Naive thymus-derived CD8-positive, alpha-beta T cell (primary cell): ENCODE data around the gene CC2D1A. TPM values are rescaled to one million over a fixed set of nuclear protein-coding genes. Genes with fewer than 3 reads are reported as not detected.
"Not testable (repeated sequence)": the region's sequence is repeated elsewhere in the genome, so short reads cannot be mapped to it uniquely, and the experiment has no call there.

Experiments
- ATAC-seq, 2 donors: fragments of 150-1000 bp; cut with Tn5 transposase in 1 of 2; sonication (Bioruptor Pico), chemical (Tn5 transposase) in 1 of 2; 1 replicate in 1 of 2; 2 replicates in 1 of 2; pipeline ENCODE4 v1.10.0; 2021; ENCODE audit warnings: mild to moderate bottlenecking in 2 of 2, moderate library complexity in 2 of 2
- POLR2A ChIA-PET: fragments of 350-600 bp; sonication (Branson Sonifier 250); formaldehyde crosslinking; loops from one replicate; lab custom pipeline; 2021; ENCODE audit warnings: antibody characterized with exemption; lab: Charles Lee
- DNase-seq, 10 donors: peaks; one replicate each; pipeline versions ENCODE4 v3.0.0 to v3.0.0-alpha.2; 2020 to 2022
- H3K27ac Mint-ChIP-seq, 10 donors: one replicate each; pipeline ENCODE4 v1.8.0; 2020 to 2022; ENCODE audit warnings: mild to moderate bottlenecking in 10 of 10, mixed read lengths in 10 of 10, moderate library complexity in 4 of 10, inconsistent platforms in 1 of 10
- H3K27me3 Mint-ChIP-seq, 5 donors: one replicate each; pipeline ENCODE4 v1.8.0; 2021 to 2022; ENCODE audit warnings: mixed read lengths in 5 of 5
- H3K36me3 Mint-ChIP-seq, 3 donors: one replicate each; pipeline ENCODE4 v1.8.0; 2020 to 2022; ENCODE audit warnings: mixed read lengths in 3 of 3, mild to moderate bottlenecking in 2 of 3, inconsistent platforms in 1 of 3
- H3K4me1 Mint-ChIP-seq, 4 donors: one replicate each; pipeline ENCODE4 v1.8.0; 2021 to 2022; ENCODE audit warnings: mixed read lengths in 4 of 4
- H3K4me3 Mint-ChIP-seq, 10 donors: one replicate each; pipeline ENCODE4 v1.8.0; 2020 to 2022; ENCODE audit warnings: mild to moderate bottlenecking in 10 of 10, mixed read lengths in 10 of 10, moderate library complexity in 6 of 10, inconsistent platforms in 1 of 10
- H3K9me3 Mint-ChIP-seq, 9 donors: one replicate each; pipeline ENCODE4 v1.8.0; 2020 to 2022; ENCODE audit warnings: mixed read lengths in 9 of 9, mild to moderate bottlenecking in 3 of 9, inconsistent platforms in 1 of 9, moderate library complexity in 1 of 9
- polyA plus RNA-seq, 3 donors: library from polyadenylated mRNA; unstranded; fragments of 300-500 nt; fragmentation: Illumina TruSeq; gene quantifications; one replicate each; pipeline ENCODE4 v1.2.3, GENCODE V29; 2021
- total RNA-seq, 8 experiments: library from RNA in 2 of 8; stranded (reverse) in 2 of 8; gene quantifications; one replicate each; pipeline ENCODE4 v1.2.3 and lab custom pipeline; 2021 to 2026

The CC2D1A gene
- total and polyA plus RNA-seq, 5 experiments from 2014 or later, result 4.3 to 30.7 (median 10.5) TPM

DNA sequence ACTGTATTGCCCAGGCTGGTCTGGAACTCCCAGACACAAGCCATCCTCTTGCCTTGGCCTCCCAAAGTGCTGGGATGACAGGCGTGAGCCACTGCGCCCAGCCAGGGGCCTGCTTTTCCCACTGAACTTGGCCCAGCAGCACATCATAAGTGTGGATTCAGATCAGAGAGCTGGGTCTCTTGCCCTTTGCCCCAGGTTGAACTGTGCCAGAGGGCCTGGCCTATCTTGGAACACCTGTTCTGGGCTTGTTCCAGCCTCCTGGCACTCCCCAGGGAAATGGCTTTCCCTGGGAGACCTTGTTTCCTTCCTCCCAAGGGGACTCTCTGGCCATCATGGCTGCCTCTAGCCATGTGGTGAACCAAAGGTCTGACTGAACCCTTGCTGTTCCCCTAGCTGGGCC is 3.4 kb downstream of the CC2D1A start:
- H3K36me3 Mint-ChIP-seq, result peaks cover 0 to 37% (median 7%) of the 10 kb centered on the region in 3 donors
- POLR2A ChIA-PET, result no interaction called here
- no peak for DNase-seq
- peaks cover 8 to 21% (median 18%) of the 10 kb centered on the region in 4 donors for H3K4me1 Mint-ChIP-seq
- H3K27ac Mint-ChIP-seq, result peak overlapping the region in 1 of 10 donors; percentile 75
- no peak for ATAC-seq
- no peaks in the 10 kb centered on the region for H3K27me3 Mint-ChIP-seq
- H3K9me3 Mint-ChIP-seq, result no peaks in the 10 kb centered on the region
- no peak overlapping the region for H3K4me3 Mint-ChIP-seq

DNA sequence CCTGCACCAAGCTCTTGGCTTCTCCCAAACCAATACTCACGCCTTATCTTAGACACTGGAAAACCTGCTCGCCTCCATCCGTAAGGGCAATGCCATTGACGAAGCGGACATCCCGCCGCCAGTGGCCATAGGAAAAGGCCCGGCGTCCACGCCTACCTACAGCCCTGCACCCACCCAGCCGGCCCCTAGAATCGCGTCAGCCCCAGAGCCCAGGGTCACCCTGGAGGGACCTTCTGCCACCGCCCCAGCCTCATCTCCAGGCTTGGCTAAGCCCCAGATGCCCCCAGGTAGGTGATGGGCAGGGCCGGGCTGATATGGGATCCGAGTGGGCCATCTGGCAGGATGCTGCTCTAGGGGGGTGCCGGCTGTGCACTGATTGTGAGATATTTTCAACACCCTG is 7.4 kb downstream of the CC2D1A start:
- Mint-ChIP-seq H3K9me3 (no peaks in the 10 kb centered on the region), H3K4me3 (no peak overlapping the region), H3K36me3 (peaks cover 0 to 64% (median 10%) of the 10 kb centered on the region in 3 donors), H3K27me3 (no peaks in the 10 kb centered on the region), H3K4me1 (no peaks in the 10 kb centered on the region), H3K27ac (no peak overlapping the region)
- POLR2A ChIA-PET, result no interaction called here
- DNase-seq, result no peak
- ATAC-seq, result no peak

DNA sequence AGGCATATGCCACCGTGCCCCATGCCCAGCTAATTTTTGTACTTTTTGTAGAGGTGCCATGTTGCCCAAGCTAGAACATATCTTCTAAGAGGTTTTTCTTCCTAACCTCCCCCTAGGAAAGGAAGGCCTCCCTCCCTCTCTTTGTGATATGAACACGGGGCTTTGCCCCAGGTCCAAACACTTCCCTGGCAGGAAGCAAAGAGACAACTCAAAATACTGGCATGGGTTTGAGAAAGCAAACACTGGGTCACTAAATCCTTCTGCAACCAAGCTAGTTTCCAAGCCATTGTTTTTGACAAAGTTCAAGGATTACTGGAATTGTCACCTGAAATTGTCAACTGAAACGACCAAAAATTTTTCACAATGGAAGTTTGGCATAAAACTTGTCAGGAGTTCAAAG is 8.8 kb downstream of the CC2D1A start:
- Mint-ChIP-seq H3K27me3 (no peaks in the 10 kb centered on the region), H3K4me1 (no peaks in the 10 kb centered on the region), H3K36me3 (peaks cover 0 to 65% (median 10%) of the 10 kb centered on the region in 3 donors), H3K4me3 (no peak overlapping the region), H3K9me3 (no peaks in the 10 kb centered on the region), H3K27ac (no peak overlapping the region)
- POLR2A ChIA-PET, result no interaction called here
- ATAC-seq, result no peak
- no peak for DNase-seq

DNA sequence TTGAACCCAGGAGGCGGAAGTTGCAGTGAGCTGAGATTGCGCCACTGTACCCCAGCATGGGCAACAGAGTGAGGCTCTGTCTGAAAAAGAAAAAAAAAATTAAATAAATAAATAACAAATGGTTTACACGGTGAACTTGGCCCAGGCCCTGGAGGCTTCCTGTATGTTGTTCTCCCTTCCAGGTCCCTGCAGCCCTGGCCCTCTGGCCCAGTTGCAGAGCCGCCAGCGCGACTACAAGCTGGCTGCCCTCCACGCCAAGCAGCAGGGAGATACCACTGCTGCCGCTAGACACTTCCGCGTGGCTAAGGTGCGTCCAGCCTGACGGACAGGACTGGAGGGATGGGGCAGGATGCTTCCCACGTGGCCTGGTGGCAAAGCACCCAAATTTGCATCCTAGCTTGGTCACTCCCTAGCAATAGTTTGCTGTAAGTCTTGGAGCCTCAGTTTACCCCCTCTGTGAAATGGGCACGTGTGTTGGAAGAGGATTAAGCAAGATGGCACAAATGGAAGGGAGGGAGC is 11.9 kb downstream of the CC2D1A start:
- Mint-ChIP-seq H3K9me3 (peaks cover 0 to 3% (median 0%) of the 10 kb centered on the region in 9 donors), H3K4me3 (no peak overlapping the region), H3K27ac (no peak overlapping the region), H3K36me3 (peaks cover 0 to 63% (median 23%) of the 10 kb centered on the region in 3 donors), H3K4me1 (peaks cover 0 to 4% (median 2%) of the 10 kb centered on the region in 4 donors), H3K27me3 (no peaks in the 10 kb centered on the region)
- ATAC-seq (no peak), DNase-seq (no peak)
- POLR2A ChIA-PET, result no interaction called here

DNA sequence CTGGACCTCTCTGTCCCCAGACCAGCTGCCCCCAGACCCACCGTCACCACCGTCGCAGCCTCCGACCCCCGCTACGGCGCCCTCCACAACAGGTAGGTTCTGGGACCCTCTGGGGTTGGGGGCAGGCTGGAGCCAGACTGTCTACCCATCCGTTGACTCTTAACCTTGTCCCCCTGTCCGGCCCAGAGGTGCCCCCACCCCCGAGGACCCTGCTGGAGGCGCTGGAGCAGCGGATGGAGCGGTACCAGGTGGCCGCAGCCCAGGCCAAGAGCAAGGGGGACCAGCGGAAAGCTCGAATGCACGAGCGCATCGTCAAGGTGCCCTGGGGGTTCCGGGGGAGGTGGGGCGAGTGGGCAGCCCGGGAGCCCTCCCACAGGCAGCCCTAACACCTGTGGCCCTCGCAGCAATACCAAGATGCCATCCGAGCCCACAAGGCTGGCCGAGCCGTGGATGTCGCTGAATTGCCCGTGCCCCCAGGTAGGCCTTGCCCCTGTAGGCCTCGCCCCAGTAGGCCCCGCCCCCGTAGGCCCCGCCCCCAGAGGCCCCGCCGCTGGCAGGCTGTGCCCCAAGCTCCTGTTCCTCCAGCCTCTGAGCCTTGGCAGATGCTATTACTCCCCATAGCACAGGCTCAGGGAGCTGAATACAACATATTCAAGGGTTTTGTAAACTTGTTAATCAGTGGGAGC is 12.9 kb downstream of the CC2D1A start:
- Mint-ChIP-seq H3K4me1 (peaks cover 0 to 4% (median 2%) of the 10 kb centered on the region in 4 donors), H3K36me3 (peaks cover 0 to 63% (median 27%) of the 10 kb centered on the region in 3 donors), H3K27ac (no peak overlapping the region), H3K4me3 (no peak overlapping the region), H3K9me3 (peaks cover 0 to 3% (median 0%) of the 10 kb centered on the region in 9 donors), H3K27me3 (no peaks in the 10 kb centered on the region)
- ATAC-seq (no peak), DNase-seq (no peak)
- POLR2A ChIA-PET, result interaction anchor here (1.1 kb wide), 1 partner anchor 113 kb away, joined by 4 read pairs; the partner anchor contains the start of gene IL27RA

DNA sequence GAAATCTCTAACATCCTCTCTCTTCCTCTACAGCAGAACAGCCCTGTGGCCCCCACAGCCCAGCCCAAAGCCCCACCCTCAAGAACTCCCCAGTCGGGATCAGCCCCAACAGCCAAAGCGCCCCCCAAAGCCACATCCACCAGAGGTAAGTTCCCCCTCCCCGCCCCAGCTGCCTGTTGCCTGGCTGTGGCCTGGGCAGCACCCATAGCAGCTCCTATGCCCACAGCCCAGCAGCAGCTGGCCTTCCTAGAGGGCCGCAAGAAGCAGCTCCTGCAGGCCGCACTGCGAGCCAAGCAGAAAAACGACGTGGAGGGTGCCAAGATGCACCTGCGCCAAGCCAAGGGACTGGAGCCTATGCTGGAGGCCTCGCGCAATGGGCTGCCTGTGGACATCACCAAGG is 14.5 kb downstream of the CC2D1A start:
- peaks cover 0 to 3% (median 0%) of the 10 kb centered on the region in 9 donors for H3K9me3 Mint-ChIP-seq
- no peak overlapping the region for H3K4me3 Mint-ChIP-seq
- H3K27ac Mint-ChIP-seq, result no peak overlapping the region
- H3K36me3 Mint-ChIP-seq, result peaks cover 0 to 61% (median 24%) of the 10 kb centered on the region in 3 donors
- POLR2A ChIA-PET, result interaction anchor here (0.6 to 1.5 kb wide), 2 partner anchors 111 to 123 kb away, joined by 4 to 7 read pairs; partner anchors contain the start of gene IL27RA
- H3K4me1 Mint-ChIP-seq, result peaks cover 0 to 7% (median 2%) of the 10 kb centered on the region in 4 donors
- H3K27me3 Mint-ChIP-seq, result no peaks in the 10 kb centered on the region
- DNase-seq (no peak), ATAC-seq (no peak)

DNA sequence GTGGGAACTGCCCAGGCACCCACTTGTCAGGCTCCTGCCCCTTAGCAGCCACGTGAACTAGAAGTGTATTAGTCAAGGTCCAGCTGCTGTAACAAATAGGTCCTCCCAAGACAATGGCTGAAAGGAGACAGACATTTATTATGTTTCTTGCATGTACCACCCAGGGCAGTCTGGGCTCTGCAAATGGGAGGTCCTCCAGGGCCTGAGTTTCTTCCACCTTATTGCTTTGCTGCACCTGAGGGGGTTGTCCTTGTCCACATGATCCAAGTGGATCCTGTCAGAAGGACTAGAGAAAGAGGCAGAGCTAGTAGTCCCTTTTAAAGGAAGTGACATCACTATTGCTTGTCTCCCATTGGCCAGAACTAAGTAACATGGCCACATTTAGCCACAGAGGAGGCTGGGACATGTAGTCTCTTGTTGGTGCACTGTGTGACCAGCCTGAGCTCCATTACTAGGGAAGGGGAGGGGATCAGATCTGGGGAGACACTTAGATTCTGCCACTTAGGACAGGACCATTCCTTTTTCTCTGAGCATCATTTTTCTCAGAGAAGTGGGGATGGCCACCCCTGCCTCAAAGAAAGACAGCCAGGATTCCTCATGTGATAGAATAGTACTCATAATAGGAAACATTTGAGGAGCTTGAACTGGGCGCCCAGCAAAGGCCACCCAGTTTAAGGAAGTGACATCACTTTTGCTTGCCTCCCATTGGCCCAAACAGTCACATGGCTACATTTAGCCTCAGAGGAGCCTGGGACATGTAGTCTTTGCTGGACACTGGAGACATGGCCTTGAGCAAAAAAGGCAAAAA is 15.1 kb downstream of the CC2D1A start:
- peak in 2 of 10 donors; percentile 16 to 23 for DNase-seq
- H3K27ac Mint-ChIP-seq, result peak overlapping the region in 3 of 10 donors; percentile 8 to 52 (median 24)
- no peak overlapping the region for H3K4me3 Mint-ChIP-seq
- H3K9me3 Mint-ChIP-seq, result peaks cover 0 to 3% (median 0%) of the 10 kb centered on the region in 9 donors
- ATAC-seq, result peak; percentile 72 to 81
- H3K36me3 Mint-ChIP-seq, result peaks cover 0 to 57% (median 24%) of the 10 kb centered on the region in 3 donors
- H3K27me3 Mint-ChIP-seq, result no peaks in the 10 kb centered on the region
- H3K4me1 Mint-ChIP-seq, result peaks cover 0 to 7% (median 2%) of the 10 kb centered on the region in 4 donors
- POLR2A ChIA-PET, result interaction anchor here (0.6 to 1.5 kb wide), 3 partner anchors 31 to 122 kb away, joined by 4 to 7 read pairs (median 4); partner anchors contain the start of genes DCAF15 and IL27RA

DNA sequence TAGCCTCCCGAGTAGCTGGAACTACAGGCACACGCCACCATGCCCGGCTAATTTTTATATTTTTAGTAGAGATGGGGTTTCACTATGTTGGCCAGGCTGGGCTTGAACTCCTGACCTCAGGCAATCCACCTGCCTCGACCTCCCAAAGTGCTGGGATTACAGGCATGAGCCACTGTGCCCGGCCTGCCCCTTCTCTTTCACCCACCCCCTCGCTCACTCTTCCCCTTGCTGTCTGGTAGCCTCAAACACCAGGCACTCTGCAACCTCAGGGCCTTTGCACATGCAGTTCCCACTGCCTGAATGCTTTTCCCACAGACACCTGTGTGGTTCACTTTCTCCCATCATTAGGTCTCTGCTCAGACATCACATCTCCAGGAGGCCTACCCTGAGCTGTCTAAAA is 16.1 kb downstream of the CC2D1A start:
- H3K27ac Mint-ChIP-seq, result peak overlapping the region in 1 of 10 donors; percentile 6
- not testable (repeated sequence) for H3K9me3 Mint-ChIP-seq, ATAC-seq, DNase-seq, H3K4me3 Mint-ChIP-seq, H3K4me1 Mint-ChIP-seq, H3K27me3 Mint-ChIP-seq
- POLR2A ChIA-PET, result interaction anchor here (1.1 kb wide), 1 partner anchor 30 kb away, joined by 4 read pairs; the partner anchor contains the start of gene DCAF15
- H3K36me3 Mint-ChIP-seq, result peaks cover 0 to 57% (median 24%) of the 10 kb centered on the region in 3 donors

DNA sequence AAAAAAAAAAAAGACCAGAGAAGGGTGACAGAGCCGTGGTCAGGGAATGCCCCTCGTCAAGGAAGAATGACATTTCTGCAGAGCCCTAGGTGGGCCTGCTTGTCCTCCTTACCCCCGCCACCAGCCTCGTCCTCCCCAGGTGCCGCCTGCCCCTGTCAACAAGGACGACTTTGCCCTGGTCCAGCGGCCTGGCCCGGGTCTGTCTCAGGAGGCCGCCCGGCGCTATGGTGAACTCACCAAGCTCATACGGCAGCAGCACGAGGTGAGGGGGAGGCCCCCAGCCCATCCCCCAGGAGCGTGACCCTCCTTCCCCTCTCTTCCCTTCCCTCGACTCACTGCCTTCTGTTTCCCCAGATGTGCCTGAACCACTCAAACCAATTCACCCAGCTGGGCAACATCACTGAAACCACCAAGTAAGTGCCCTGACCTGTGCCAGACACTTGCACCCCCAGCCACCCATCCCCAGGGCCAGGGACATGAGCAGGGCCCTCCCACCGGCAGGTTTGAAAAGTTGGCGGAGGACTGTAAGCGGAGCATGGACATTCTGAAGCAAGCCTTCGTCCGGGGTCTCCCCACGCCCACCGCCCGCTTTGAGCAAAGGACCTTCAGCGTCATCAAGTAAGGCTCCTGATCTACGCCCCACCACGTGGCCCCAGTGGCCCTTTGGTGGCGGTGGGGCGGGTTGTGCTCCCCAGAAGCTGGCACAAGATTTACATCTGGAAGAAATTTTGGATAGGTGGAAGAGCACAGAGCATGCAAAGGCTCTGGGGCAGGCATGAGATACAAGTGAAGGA is 17.4 kb downstream of the CC2D1A start:
- DNase-seq, result no peak
- Mint-ChIP-seq H3K4me1 (peaks cover 0 to 7% (median 2%) of the 10 kb centered on the region in 4 donors), H3K27ac (peak overlapping the region in 1 of 10 donors; percentile 62), H3K27me3 (no peaks in the 10 kb centered on the region), H3K4me3 (no peak overlapping the region), H3K9me3 (peaks cover 0 to 3% (median 0%) of the 10 kb centered on the region in 9 donors), H3K36me3 (peaks cover 0 to 54% (median 27%) of the 10 kb centered on the region in 3 donors)
- POLR2A ChIA-PET, result no interaction called here
- no peak for ATAC-seq

DNA sequence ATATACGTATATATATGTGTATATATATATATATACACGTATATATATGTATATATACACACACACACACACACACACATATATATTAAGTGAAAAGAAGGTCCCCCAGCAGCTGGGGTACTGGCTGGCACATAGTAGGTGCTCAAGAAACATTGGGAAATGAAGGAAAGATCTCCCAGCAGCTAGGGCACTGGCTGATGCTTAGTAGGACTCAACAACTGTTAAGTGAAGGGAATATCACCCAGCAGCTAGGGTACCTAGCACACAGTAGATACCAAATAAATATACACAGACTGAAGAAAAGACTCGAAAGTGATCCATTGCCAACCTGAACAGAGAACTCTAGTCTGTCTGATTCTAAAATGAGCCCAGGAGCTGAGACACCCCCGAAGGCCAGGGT is 20.0 kb downstream of the CC2D1A start:
- no peak overlapping the region for H3K4me3 Mint-ChIP-seq
- DNase-seq, result no peak
- peak overlapping the region in 3 of 10 donors; percentile 9 to 67 (median 12) for H3K27ac Mint-ChIP-seq
- POLR2A ChIA-PET, result interaction anchor here (0.6 to 0.7 kb wide), 2 partner anchors 147 to 408 kb away, joined by 3 to 9 read pairs; no protein-coding TSS in a partner anchor
- H3K4me1 Mint-ChIP-seq, result peaks cover 0 to 7% (median 2%) of the 10 kb centered on the region in 4 donors
- ATAC-seq, result no peak
- peaks cover 0 to 2% (median 0%) of the 10 kb centered on the region in 9 donors for H3K9me3 Mint-ChIP-seq
- H3K36me3 Mint-ChIP-seq, result peaks cover 0 to 40% (median 19%) of the 10 kb centered on the region in 3 donors
- no peaks in the 10 kb centered on the region for H3K27me3 Mint-ChIP-seq

DNA sequence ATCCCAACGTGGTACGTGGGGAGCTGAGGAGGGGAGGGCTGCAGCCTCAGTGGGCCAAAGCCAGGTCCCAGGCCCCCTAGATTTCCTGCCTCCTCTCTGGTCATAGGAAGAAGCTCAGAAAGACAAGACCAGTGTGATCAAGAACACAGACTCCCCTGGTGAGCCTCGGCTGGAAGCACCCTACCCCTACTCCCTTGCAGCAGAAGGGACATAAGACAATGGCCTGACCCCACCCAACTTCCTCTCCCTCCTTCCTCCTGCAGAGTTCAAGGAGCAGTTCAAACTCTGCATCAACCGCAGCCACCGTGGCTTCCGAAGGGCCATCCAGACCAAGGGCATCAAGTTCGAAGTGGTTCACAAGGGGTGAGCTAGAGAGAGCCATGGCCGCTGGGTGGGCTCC is 20.7 kb downstream of the CC2D1A start:
- no peak for DNase-seq
- ATAC-seq, result no peak
- no peaks in the 10 kb centered on the region for H3K9me3 Mint-ChIP-seq
- H3K27me3 Mint-ChIP-seq, result no peaks in the 10 kb centered on the region
- H3K27ac Mint-ChIP-seq, result peak overlapping the region in 1 of 10 donors; percentile 22
- peaks cover 0 to 38% (median 13%) of the 10 kb centered on the region in 3 donors for H3K36me3 Mint-ChIP-seq
- H3K4me3 Mint-ChIP-seq, result no peak overlapping the region
- peaks cover 0 to 7% (median 0%) of the 10 kb centered on the region in 4 donors for H3K4me1 Mint-ChIP-seq
- POLR2A ChIA-PET, result interaction anchor here (0.6 kb wide), 1 partner anchor 30 kb away, joined by 3 read pairs; no protein-coding TSS in a partner anchor
